Tongue (tissue), 2 donors: Measurements from ENCODE around the gene CCDC68. TPM values are rescaled to one million over a fixed set of nuclear protein-coding genes. Genes with fewer than 3 reads are reported as not detected.
A peak's percentile ranks its signal among the peaks of the same experiment; 100 is the strongest.

Source experiments
- DNase-seq: peaks from one replicate; pipeline ENCODE4 v3.0.0-alpha.2; 2015
- total RNA-seq: library from RNA; depleted of rRNA; stranded (reverse); fragments of >200 nt; gene quantifications from one replicate; pipeline ENCODE4 v1.2.3, GENCODE V29; 2014

CCDC68 gene
- total RNA-seq, 1 donor from 2014 or later, result 5.0 TPM

DNA sequence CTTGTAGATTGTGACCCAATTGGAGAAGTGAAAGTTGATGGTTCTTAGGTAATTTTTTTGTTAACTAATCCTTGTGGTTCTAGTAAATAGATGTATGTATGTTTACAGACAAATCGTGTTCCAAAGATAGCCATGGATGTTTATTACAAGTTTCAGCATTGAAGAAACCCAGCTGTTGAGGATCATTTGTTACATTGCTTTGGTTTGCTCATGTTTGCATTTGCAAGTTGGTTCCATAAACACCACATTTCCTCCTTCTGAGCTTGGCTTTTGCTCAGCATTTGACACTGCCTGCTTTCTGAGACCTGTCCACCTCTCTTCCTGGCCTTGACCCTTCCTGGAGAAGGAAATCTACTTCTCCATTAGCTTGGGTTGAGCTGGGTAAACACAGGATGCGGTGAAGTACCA, 1.8 kb upstream of the CCDC68 start:
- peak; percentile 32 for DNase-seq

GRCh38 chr18:54960197-54960596, 936 bp upstream of the CCDC68 start:
- DNase-seq, result no peak

DNA sequence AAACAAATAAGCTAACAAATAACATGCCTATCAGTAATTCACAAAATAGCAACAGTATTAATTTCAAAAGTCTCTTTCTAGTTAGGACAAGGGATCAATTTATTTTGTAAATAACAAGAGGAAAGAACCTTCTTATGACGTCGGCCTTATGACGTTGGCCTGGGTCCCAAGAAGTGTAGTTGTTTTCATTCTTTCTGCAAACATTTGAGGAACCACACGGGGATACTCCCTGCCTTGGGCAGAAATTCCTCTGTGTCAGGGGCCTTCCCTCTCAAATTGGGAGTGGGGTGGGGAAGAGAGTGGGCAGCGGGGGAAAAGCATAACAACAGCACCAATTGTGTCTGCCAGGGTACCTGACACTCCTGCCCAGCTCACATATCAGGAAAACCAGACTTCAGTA, 1.3 kb downstream of the CCDC68 start:
- peak; percentile 25 for DNase-seq

GRCh38 chr18:54957296-54957832, 1.9 kb downstream of the CCDC68 start:
- peak; percentile 2 for DNase-seq

GRCh38 chr18:54956506-54956905, 2.8 kb downstream of the CCDC68 start:
- no peak for DNase-seq

- no peak for DNase-seq
Measured at GRCh38 chr18:54952026-54952425, 7.2 kb downstream of the CCDC68 start.

DNA sequence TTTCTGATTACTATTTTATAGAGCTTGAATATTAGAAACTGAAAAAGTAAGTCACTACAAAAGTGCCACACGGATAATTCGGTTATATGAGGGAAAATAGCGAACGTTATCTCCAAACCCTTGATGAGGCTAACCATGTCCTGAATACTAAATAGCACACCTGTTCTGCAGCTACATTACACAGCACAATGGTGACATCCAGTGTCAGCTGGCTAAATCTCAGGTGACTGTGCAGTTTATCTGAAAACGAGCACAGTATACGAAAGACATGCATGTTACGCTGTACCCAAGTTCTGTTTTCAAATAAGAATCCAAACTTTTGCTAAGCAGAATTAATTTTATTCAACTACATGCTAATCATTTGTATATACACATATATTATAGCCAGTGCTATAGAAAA, 9.0 kb downstream of the CCDC68 start:
- peak; percentile 22 for DNase-seq

GRCh38 chr18:54949588-54949987, 9.7 kb downstream of the CCDC68 start:
- DNase-seq, result no peak

GRCh38 chr18:54948350-54948837, 10.9 kb downstream of the CCDC68 start:
- DNase-seq, result peak; percentile 13

- DNase-seq, result peak; percentile 35
Measured at GRCh38 chr18:54947091-54947490, 12.2 kb downstream of the CCDC68 start.

GRCh38 chr18:54946149-54946581, 13.1 kb downstream of the CCDC68 start:
- DNase-seq, result no peak

DNA sequence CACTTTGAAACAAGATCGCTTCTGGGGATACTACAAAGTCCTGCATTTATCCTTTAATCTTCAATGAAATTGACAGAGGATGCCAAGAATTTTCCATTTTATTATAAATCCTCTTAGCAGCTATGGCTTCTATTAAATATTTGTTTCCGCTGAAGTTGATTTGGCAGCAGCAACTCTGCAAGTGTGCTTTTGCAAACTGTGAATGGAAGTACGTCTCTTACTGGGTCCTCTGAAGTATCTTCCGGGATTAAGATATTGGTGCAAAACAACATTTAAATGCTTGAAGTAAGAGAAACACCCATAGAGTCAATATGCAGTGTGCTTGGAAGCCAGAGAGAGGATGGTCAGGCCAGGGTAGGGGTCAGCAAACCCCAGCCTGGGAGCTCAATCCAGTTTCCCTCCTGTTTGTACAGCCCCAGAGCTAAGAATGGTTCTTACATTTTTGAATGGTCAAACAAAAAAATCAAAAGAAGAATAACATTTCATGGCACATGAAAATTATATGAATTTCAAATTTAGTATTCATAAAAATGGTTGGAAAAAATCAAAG, 13.6 kb downstream of the CCDC68 start:
- DNase-seq, result no peak

DNA sequence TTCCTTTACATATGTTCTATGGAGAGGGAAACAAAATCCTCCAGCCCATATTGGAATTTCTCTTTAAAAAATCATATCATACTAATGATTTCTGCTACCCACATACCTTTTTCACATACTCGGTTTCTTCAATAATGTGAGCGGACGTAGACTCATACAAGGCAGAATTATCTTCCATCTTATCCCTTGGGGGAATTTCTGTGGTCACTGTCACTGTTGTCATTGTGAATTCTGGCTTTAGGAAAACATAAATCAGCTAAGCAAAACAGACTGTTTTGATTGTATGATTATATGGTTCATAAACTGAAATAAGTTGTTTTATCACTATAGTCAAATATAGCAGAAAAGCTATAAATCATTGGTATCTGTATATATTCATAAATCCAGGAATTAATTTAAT, 16.7 kb downstream of the CCDC68 start:
- no peak for DNase-seq

- no peak for DNase-seq
Measured at GRCh38 chr18:54942144-54942543, 17.1 kb downstream of the CCDC68 start.

DNA sequence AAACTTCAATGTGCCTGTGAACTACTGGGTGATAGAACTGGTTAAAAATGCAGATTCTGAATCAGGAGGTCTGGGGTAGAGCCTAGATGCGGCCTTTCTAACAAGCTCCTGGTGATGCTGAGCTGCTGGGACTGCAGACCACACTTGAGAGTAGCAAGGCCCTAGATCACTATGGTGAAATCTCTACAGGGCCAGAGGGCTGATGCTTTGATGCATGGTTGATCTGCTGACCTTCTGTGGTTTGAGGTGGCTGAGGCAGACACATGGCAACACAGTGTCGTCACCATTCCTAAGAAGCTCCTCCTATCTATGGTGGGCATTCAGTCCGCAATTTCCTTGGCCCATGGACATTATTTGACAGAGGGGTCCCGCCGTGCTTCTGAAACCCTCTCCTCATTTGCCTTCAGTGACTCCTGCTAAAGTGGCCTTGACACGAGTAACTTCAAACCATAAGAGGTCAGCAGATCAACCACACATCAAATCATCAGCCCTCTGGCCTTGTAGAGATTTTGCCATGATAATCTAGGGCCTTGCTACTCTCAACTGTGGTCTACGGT, 19.8 kb downstream of the CCDC68 start:
- DNase-seq, result no peak

- DNase-seq, result no peak
Measured at GRCh38 chr18:54938506-54938905, 20.8 kb downstream of the CCDC68 start.

DNA sequence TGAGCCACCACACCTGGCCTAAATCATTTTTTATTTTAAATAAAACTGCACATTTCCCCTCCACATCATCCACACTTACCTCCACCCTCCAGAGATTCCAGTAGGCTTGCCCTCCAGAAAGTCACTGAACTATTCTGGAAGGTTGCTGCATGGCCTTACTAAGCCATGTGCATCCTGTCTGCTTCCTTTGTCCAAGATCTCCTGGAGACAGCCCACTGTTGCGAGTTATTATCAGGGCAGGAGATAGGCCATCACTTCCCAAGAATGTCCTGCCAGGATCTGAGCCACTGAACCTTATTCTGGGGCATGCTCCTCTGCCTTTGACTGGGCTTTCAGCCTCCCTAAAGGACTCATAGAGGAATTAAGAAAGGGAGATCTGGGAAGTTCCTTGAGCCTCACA, 26.8 kb downstream of the CCDC68 start:
- no peak for DNase-seq

- DNase-seq, result no peak
Measured at GRCh38 chr18:54931152-54931551, 28.1 kb downstream of the CCDC68 start.

- no peak for DNase-seq
Measured at GRCh38 chr18:54928236-54928635, 31.0 kb downstream of the CCDC68 start.

DNA sequence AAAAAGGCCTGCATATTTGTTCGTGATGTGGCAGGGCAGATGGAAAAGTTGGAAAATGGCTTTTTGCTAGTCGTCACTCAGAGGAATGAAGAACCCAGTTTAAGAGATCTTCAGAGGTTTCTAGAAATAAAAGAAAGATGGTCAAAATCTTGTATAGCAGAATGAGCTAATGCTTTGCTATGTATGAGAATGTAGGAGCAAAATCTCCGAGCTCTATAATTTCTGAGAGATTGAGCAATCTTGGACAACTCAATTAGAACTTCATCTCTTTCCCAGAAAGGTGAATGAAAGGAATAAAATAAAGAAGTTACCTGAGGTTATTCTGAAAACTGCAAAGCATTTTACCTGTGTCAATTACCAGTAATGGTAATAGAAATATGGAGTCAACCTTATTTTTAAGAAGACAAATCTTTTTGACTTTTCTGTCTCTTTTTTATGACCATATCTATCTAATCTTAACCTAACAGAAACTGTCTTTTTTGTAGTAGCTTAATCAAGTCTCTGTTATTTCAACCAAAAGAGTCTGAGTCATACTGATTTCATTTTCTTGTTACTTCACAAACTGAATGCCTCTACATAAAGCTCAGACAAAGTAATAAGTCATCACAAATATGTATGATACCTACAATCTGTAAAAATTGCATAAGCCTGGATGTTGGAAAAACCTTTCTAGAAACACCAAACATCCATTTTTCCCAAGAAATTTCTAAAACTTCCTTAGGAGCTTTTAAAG, 32.5 kb downstream of the CCDC68 start:
- DNase-seq, result no peak

DNA sequence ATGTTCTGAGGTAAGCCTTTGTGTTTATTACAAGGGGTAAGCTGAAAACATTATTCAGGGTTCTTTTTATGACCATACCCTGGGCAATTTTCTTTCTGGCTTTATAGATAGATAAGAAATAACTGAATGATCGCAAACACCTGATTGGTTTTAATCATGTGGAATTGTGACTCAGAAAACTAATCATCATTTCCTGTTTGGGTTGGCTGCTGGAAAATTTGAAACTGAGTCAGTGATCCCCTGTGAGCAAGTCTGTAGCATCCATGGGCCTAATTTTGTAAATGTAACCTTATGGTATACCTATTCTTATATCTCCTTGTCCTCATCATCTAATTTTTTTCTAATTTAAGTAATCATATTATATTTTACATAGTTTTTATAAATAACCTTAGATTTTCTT, 34.3 kb downstream of the CCDC68 start:
- DNase-seq, result no peak

GRCh38 chr18:54923339-54923956, 35.8 kb downstream of the CCDC68 start:
- no peak for DNase-seq

- no peak for DNase-seq
Measured at GRCh38 chr18:54919412-54919811, 39.8 kb downstream of the CCDC68 start.
